Spinal cord (tissue), 10 donors: Measurements from ENCODE around the gene RAPSN. TPM values are rescaled to one million over a fixed set of nuclear protein-coding genes. Genes with fewer than 3 reads are reported as not detected.

Experiments
- DNase-seq, 6 donors: peaks; one replicate each; pipeline versions ENCODE4 v3.0.0 to v3.0.0-alpha.2; 2013 to 2015; ENCODE audit warnings: low spot score in 6 of 6, low read depth in 4 of 6
- H3K27ac ChIP-seq: one replicate; pipeline ENCODE4 v1.5.1; 2013; ENCODE audit warnings: low read depth, low read length, control low read depth
- H3K27me3 ChIP-seq: one replicate; pipeline ENCODE4 v1.6.1; 2013; ENCODE audit warnings: low read length; ENCODE audit not compliant: control insufficient read depth, insufficient read depth
- H3K36me3 ChIP-seq: one replicate; pipeline ENCODE4 v1.6.1; 2013; ENCODE audit warnings: low read length; ENCODE audit not compliant: control insufficient read depth, insufficient read depth
- H3K4me1 ChIP-seq: one replicate; pipeline ENCODE4 v1.6.1; 2013; ENCODE audit warnings: low read length; ENCODE audit not compliant: control insufficient read depth, insufficient read depth
- H3K4me3 ChIP-seq: one replicate; pipeline ENCODE4 v1.5.1; 2013; ENCODE audit warnings: low read depth, low read length, control low read depth
- H3K9me3 ChIP-seq: one replicate; pipeline ENCODE4 v1.6.1; 2013; ENCODE audit warnings: low read length; ENCODE audit not compliant: control insufficient read depth, insufficient read depth
- WGBS: methylation state at CpG from one replicate; pipeline ENCODE4 v1.1.5; 2013; ENCODE audit warnings: missing lambda C conversion rate; ENCODE audit not compliant: insufficient coverage; 5-methylcytosine and 5-hydroxymethylcytosine counted together
- polyA plus RNA-seq, 2 donors: library from polyadenylated mRNA; unstranded; fragments of 120-200 nt; gene quantifications; one replicate each; pipeline ENCODE4 v1.2.1, GENCODE V29; 2013; ENCODE audit not compliant: insufficient read length in 2 of 2
- total RNA-seq, 2 donors: library from RNA; depleted of rRNA in 1 of 2; stranded (reverse); fragments of 120-200 nt in 1 of 2; fragments of >200 nt in 1 of 2; gene quantifications; one replicate each; pipeline versions ENCODE4 v1.2.3 to v1.2.4, GENCODE V29; 2013 to 2014
- donor health status: healthy.

The RAPSN gene
- total and polyA plus RNA-seq, 4 donors, result 0.11 to 0.18 TPM; not detected in 2

DNA sequence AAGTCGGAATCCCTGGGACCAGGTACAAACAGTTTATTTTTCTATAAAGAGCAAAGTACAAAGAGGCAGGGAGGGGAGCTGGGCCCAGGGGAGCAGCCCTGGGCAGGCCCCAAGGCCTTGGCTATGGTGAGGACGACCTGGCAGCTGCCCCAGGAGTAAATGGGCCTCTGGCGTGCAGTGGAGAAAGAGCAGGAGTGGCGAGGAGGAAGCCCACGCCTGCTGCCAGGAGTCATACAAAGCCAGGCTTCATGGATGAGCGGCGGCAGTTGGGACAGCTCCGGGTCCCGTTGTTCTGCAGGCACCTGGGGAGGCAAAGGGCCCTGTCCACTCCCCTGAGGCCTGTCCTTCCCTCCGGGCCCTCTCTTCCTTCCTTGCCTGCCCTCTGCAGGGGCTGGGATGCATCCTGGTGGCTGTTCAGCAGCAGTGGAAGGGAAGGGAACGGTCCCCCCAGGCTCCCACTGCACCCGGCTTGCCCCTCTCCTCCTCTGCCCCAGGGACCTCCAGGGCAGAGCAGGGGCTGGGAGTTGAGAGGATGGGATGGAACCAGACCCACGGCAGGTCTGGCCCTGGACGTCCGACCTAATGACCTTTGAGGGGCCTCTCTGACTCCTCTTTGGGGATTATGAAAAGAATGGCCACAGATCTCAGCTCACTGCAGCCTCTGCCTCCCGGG is 11.1 kb downstream of the RAPSN start:
- peaks cover 46% of the 10 kb centered on the region for H3K4me1 ChIP-seq
- 32% methylated on average over 12 of the region's 16 CpGs for WGBS

DNA sequence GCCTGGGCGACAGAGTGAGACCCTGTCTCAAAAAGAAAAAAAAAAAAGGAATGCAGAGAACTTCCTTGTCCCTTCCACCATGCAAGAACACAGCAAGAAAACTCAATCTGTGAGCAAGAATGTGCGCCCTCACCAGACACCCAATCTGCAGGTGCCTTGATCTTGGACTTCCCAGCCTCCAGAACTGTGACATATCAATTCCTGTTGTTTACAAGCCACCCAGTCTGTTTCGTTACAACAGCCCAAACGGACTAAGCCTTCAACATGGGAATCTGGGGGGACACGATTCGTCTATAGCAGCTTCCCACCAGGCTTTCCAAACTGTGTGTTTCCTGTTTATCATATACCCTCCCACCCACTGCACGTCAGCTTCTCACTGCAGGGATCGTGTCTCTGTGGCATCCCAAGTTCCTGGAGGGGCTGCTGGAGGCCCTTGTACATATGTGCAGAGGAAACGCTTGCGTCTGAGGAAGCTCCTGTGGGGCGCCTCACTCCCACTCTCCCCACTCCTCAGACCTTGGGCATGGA is 11.7 kb downstream of the RAPSN start:
- WGBS, result 75% methylated on average over 7 of the region's 11 CpGs
- H3K4me1 ChIP-seq, result peaks cover 46% of the 10 kb centered on the region
- H3K9me3 ChIP-seq, result no peaks in the 10 kb centered on the region
- no peak for DNase-seq
- no peak overlapping the region for H3K4me3 ChIP-seq
- no peaks in the 10 kb centered on the region for H3K27me3 ChIP-seq
- H3K36me3 ChIP-seq, result no peaks in the 10 kb centered on the region
- H3K27ac ChIP-seq, result no peak overlapping the region

More for the DNA sequence above, 11.1 kb downstream of the RAPSN start:
- Histone ChIP-seq H3K36me3 (no peaks in the 10 kb centered on the region), H3K27ac (no peak overlapping the region), H3K27me3 (no peaks in the 10 kb centered on the region), H3K9me3 (no peaks in the 10 kb centered on the region), H3K4me3 (no peak overlapping the region)
- DNase-seq, result peak in 3 of 6 donors; percentile 28 to 73 (median 35)

DNA sequence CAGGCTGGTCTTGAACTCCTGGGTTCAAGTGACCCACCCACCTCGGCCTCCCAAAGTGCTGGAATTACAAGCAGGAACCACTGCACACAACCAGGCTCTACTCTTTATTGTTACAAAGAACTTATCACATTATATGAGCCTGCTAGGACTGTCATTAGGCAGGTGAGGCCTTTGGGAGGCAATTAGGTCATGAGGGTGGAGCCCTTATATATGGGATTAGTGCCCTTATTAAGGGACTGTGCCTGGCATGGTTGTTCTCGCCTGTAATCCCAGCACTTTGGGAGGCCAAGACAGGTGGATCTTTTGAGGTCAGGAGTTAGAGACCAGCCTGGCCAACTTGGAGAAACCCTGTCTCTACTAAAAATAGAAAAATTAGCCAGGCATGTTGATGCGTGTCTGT is 12.2 kb downstream of the RAPSN start:
- 90% methylated on average over 3 of the region's 3 CpGs for WGBS
- Histone ChIP-seq H3K27me3 (no peaks in the 10 kb centered on the region), H3K9me3 (no peaks in the 10 kb centered on the region), H3K27ac (no peak overlapping the region), H3K36me3 (no peaks in the 10 kb centered on the region), H3K4me3 (no peak overlapping the region), H3K4me1 (peaks cover 46% of the 10 kb centered on the region)
- DNase-seq, result no peak

DNA sequence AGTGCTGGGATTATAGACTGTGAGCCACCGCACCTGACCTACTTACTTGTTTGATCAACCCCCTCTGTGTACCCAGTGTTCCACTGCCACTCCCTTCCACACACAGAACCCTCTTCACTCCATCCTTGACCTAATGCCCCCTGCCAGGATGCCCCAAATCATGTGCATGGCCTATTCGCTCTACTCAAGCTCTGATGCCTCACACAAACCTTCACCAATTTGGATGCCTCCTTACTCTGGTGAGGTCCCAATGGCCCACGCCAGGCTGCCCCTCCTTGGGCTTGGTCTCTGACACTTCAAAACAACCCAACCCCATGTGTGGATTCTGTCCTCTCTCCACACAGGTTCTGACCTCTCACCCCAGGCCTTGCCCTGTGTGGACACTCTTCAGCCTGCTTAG is 13.2 kb downstream of the RAPSN start:
- Histone ChIP-seq H3K36me3 (no peaks in the 10 kb centered on the region), H3K27ac (no peak overlapping the region)
- WGBS, result 89% methylated on average over 3 of the region's 3 CpGs

DNA sequence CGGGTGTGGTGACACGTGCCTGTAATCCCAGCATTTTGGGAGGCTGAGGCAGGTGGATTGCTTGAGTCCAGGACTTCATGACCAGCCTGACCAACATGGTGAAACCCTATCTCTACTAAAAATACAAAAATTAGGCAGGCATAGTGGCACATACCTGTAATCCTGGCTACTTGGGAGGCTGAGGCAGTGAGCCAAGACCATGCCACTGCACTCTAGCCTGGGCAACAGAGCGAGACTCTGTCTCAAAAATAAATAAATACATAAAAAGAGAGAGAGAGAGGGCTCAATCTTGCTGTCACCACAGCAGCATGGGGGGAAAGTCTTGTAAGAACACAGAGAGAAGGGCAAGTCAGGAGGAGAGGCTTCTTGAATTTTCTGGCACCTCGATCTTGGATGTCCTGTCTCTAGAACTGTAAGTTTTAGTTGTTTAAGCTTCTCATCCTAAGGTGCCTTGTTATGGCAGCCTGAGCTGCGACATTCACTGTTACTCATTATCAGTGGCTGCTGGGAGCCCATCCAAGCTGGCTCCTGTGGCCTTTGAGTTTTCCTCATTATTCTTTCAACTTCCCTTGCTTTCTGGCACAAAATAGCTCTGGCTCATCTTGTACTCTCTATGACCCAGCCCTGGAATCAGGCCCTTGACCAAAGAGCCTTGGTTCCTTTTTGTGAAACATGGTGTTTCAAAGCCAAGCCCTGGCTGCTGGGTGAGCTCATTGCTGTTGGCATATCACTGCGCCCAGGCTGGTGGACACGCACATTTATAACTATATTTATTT is 14.7 kb downstream of the RAPSN start:
- no peaks in the 10 kb centered on the region for H3K27me3 ChIP-seq
- H3K27ac ChIP-seq, result peak overlapping the region; percentile 43
- peak in 3 of 6 donors; percentile 51 to 83 (median 72) for DNase-seq
- H3K36me3 ChIP-seq, result no peaks in the 10 kb centered on the region
- no peak overlapping the region for H3K4me3 ChIP-seq
- H3K9me3 ChIP-seq, result no peaks in the 10 kb centered on the region
- H3K4me1 ChIP-seq, result peaks cover 46% of the 10 kb centered on the region
- WGBS, result 51% methylated on average over 4 of the region's 7 CpGs

More for the DNA sequence above, 13.2 kb downstream of the RAPSN start:
- no peak for DNase-seq
- no peaks in the 10 kb centered on the region for H3K9me3 ChIP-seq
- H3K4me1 ChIP-seq, result peaks cover 46% of the 10 kb centered on the region
- H3K27me3 ChIP-seq, result no peaks in the 10 kb centered on the region
- H3K4me3 ChIP-seq, result no peak overlapping the region

DNA sequence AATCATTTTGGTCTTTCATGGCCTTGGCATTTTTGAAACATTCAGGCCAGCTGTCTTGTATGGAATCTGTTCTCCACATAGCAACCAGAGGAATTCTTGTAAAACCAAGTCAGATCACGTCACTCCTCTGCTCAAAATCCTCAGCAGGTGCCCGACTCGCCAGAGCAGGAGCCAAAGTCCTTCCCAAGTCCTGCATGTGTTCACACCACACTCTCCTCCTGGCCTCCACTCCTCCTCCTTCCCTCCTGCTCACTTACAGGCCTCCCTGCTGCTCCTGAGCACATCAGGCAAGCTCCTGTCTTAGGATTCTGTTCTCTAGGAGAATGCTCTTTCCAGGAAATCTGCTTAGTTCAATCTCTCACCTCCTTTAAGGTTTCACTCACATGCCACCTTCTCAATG is 15.8 kb downstream of the RAPSN start:
- WGBS, result 51% methylated on average over 3 of the region's 3 CpGs
- no peaks in the 10 kb centered on the region for H3K36me3 ChIP-seq
- H3K4me3 ChIP-seq, result no peak overlapping the region
- no peak for DNase-seq
- no peaks in the 10 kb centered on the region for H3K9me3 ChIP-seq
- no peak overlapping the region for H3K27ac ChIP-seq
- H3K4me1 ChIP-seq, result peaks cover 38% of the 10 kb centered on the region
- no peaks in the 10 kb centered on the region for H3K27me3 ChIP-seq

DNA sequence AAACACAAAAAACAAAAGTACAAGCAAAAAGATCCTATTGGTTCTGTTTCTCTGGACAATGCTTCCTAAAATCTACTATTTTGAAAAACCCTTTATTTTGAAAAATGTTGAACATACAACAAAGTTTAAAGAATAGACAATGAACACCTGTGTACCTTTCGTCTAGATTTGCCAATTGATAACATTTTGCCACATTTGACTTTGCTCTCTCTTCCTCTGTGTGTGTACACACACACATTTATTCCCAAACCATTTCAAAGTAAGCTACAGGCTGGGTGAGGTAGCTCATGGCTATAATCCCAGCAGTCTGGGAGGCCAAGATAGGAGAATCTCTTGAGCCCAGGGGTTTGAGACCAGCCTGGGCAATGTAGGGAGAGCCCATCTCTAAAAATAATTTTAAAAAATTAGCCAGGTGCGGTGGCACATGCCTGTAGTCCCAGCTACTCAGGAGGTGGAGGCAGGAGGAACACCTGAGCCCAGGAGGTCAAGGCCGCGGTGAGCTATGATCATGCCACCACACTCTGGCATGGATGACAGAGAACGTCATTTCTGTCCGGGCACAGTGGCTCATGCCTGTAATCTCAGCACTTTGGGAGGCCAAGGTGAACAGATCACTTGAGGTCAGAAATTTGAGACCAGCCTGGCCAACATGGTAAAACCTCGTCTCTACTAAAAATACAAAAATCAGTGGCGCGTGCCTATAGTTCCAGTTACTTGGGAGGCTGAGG is 17.4 kb downstream of the RAPSN start:
- no peaks in the 10 kb centered on the region for H3K36me3 ChIP-seq

DNA sequence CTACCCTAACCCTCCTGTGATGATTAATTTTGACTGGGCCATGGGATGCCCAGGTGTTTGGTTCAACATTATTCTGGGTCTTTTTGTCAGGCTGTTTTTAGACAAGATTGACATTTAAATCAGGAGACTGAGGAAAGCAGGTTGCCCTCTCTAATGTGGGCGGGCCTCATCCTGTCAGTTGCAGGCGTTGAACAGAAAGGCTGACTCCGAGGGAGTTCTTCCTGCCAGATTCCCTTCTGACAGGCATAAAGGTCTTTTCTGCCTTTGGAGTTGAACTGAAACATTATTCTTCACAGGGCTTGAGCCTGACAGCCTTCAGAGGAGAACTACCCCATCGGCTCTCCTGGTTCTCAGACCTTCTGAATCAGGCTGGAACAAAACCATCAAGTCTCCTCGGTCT is 18.4 kb downstream of the RAPSN start:
- Histone ChIP-seq H3K4me1 (peaks cover 31% of the 10 kb centered on the region), H3K27me3 (no peaks in the 10 kb centered on the region), H3K27ac (no peak overlapping the region), H3K9me3 (no peaks in the 10 kb centered on the region), H3K36me3 (no peaks in the 10 kb centered on the region), H3K4me3 (no peak overlapping the region)
- 61% methylated on average over 4 of the region's 5 CpGs for WGBS
- DNase-seq, result no peak

More for the DNA sequence above, 17.4 kb downstream of the RAPSN start:
- Histone ChIP-seq H3K27me3 (no peaks in the 10 kb centered on the region), H3K9me3 (no peaks in the 10 kb centered on the region), H3K4me1 (peaks cover 35% of the 10 kb centered on the region), H3K27ac (no peak overlapping the region), H3K4me3 (no peak overlapping the region)
- no peak for DNase-seq
- WGBS, result 95% methylated on average over 8 of the region's 9 CpGs

DNA sequence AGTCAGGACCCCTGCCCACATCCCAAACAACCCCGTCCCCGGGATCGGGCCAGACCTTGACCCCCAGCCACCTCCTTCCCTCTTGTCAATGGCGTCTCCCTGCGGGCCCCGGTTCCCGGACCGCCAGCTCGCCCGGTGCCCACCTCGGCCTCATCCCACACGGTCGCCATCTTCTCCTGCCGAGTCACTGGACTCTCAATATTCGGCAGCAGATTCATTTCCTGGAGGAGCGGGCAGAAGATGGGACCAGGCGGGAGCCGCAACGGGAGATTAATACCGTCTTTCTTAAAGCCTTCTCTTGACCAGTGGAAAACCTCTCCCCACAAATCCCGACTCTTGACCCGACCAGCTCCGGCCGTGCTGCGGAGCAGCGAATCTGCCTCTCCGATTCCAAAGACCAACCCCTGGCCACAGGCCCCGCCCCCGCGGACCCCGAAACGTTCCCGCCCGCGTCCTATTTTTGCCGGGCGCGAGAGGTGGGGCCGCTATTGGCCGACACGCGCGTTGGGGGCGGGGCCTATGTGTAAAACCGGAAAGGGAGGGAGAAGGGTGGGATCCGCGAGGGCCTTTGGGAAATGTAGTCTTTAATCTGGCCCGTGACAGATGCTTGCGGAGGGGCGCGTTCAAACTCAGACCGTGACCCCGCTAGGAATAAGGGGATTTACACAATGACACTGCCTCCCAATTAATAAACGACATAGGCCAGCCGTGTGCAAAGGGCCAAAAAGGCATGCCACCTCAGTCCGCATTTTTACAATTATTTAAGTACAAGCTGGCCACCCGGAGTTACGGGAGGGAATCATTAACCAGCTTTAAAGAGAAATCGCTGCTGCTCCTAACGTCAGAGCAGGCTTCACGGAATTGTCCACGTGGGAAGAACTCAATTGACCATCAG is 22.6 kb downstream of the RAPSN start, which contains the start of gene PSMC3:
Gene PSMC3, minus strand, starts transcription at position 378 of the 895 bp plus-strand sequence. Its CDS starts 160 bp downstream, at position 218.
- H3K4me1 ChIP-seq, result peaks cover 22% of the 10 kb centered on the region
- no peaks in the 10 kb centered on the region for H3K27me3 ChIP-seq
- peak; percentile 94 to 99 (median 98) for DNase-seq
- WGBS, result under 1% methylated on average over 57 of the region's 62 CpGs
- no peaks in the 10 kb centered on the region for H3K9me3 ChIP-seq
- H3K36me3 ChIP-seq, result peaks cover 38% of the 10 kb centered on the region
- H3K27ac ChIP-seq, result peak within 1 kb of the TSS; percentile 93
- peak within 1 kb of the TSS; percentile 98 for H3K4me3 ChIP-seq
